Neural progenitor cell (in vitro differentiated cells): Measurements from ENCODE around the gene C7. TPM values are rescaled to one million over a fixed set of nuclear protein-coding genes. Genes with fewer than 3 reads are reported as not detected.
"Not testable (repeated sequence)": the region's sequence is repeated elsewhere in the genome, so short reads cannot be mapped to it uniquely, and the experiment has no call there.

ENCODE experiments used
- DNase-seq: peaks from one replicate; pipeline ENCODE4 v3.0.0-alpha.2; 2016; ENCODE audit warnings: low spot score
- H2AFZ ChIP-seq: fragments of 200-600 bp; sonication (generic); replicated peaks from 2 replicates; pipeline ENCODE4 v1.6.1; 2016; ENCODE audit warnings: antibody characterized with exemption
- H3F3A ChIP-seq: fragments of 200-600 bp; sonication (generic); 2 replicates; pipeline ENCODE4 v1.6.1; 2016; ENCODE audit warnings: antibody characterized with exemption, low read depth
- H3K27ac ChIP-seq: fragments of 200-600 bp; sonication (generic); 2 replicates; pipeline ENCODE4 v1.5.1; 2016; ENCODE audit warnings: mild to moderate bottlenecking
- H3K27me3 ChIP-seq: fragments of 200-600 bp; sonication (generic); 2 replicates; pipeline ENCODE4 v1.6.1; 2016; ENCODE audit warnings: mild to moderate bottlenecking, moderate library complexity
- H3K36me3 ChIP-seq: fragments of 200-600 bp; sonication (generic); 2 replicates; pipeline ENCODE4 v1.5.1; 2016
- H3K4me1 ChIP-seq: fragments of 200-600 bp; sonication (generic); 2 replicates; pipeline ENCODE4 v1.6.1; 2016; ENCODE audit warnings: mixed run types
- H3K4me2 ChIP-seq: fragments of 200-600 bp; sonication (generic); 2 replicates; pipeline ENCODE4 v1.6.1; 2016
- H3K4me3 ChIP-seq: fragments of 200-600 bp; sonication (generic); 2 replicates; pipeline ENCODE4 v1.5.1; 2016
- H3K79me2 ChIP-seq: fragments of 200-600 bp; sonication (generic); 2 replicates; pipeline ENCODE4 v1.6.1; 2016; ENCODE audit warnings: low read depth
- H3K9ac ChIP-seq: fragments of 200-600 bp; sonication (generic); 2 replicates; pipeline ENCODE4 v1.6.1; 2016
- H3K9me3 ChIP-seq: fragments of 200-600 bp; sonication (generic); 2 replicates; pipeline ENCODE4 v1.5.1; 2016; ENCODE audit warnings: low read depth
- H4K20me1 ChIP-seq: fragments of 200-600 bp; sonication (generic); 2 replicates; pipeline ENCODE4 v1.6.1; 2016; ENCODE audit warnings: low read depth
- H3K27ac Mint-ChIP-seq: 3 replicates; pipeline ENCODE4 v1.8.0; 2021; ENCODE audit warnings: mixed read lengths
- H3K27me3 Mint-ChIP-seq: 2 replicates; pipeline ENCODE4 v1.8.0; 2022; ENCODE audit warnings: low read depth, mild to moderate bottlenecking, inconsistent platforms, moderate library complexity, mixed read lengths; ENCODE audit not compliant: insufficient read depth
- H3K36me3 Mint-ChIP-seq: 3 replicates; pipeline ENCODE4 v1.8.0; 2021; ENCODE audit warnings: mixed read lengths
- H3K4me1 Mint-ChIP-seq: 3 replicates; pipeline ENCODE4 v1.8.0; 2021; ENCODE audit warnings: mixed read lengths
- H3K4me3 Mint-ChIP-seq: 3 replicates; pipeline ENCODE4 v1.8.0; 2021; ENCODE audit warnings: mild to moderate bottlenecking, moderate library complexity, mixed read lengths
- H3K9me3 Mint-ChIP-seq: 3 replicates; pipeline ENCODE4 v1.8.0; 2020; ENCODE audit warnings: mixed read lengths
- EZH2 ChIP-seq: fragments of 200-600 bp; sonication (generic); IDR thresholded peaks from 2 replicates; pipeline ENCODE4 v1.6.1; 2017; ENCODE audit warnings: antibody characterized with exemption, mild to moderate bottlenecking, moderate library complexity
- EZH2phosphoT487 ChIP-seq: fragments of 200-600 bp; sonication (generic); IDR thresholded peaks from 2 replicates; pipeline ENCODE4 v1.6.1; 2017; ENCODE audit warnings: antibody characterized with exemption
- small RNA-seq: library from RNA; depleted of rRNA; stranded (forward); fragments of <200 nt; gene quantifications from one replicate; pipeline ENCODE3, GENCODE V24; 2015
- total RNA-seq: library from RNA; depleted of rRNA; stranded (reverse); fragments of >200 nt; gene quantifications from 2 replicates; pipeline ENCODE4 v1.2.3, GENCODE V29; 2015; ENCODE audit warnings: low replicate concordance
- TF ChIP-seq, protein P1 (sequence below): fragments of 200-600 bp; sonication (generic); IDR thresholded peaks from 2 replicates; pipeline ENCODE4 v1.5.1; 2017; ENCODE audit warnings: antibody characterized with exemption, mild to moderate bottlenecking

Gene C7
- total RNA-seq, 1 donor from 2014 or later = not detected

DNA sequence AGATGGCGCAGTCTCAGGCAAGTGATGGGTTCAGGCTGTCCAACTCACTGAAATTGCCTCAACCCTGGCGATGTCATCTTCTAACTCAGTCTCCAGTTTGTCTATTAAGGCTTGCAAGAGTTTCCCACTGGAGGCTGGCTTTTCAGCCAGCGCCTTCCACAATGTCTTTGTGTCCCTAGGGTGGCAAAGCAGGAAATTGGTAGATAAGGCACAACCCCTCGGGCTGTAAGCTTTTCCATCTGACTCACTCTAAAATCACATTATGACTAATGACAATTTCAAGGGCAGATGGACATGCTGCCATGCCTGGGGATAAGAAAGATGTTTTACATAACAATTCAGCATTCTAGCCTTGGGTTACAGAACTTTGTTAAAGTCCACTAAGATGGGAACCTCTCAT, 99.9 kb downstream of the C7 start:
- Mint-ChIP-seq H3K36me3 (no peaks in the 10 kb centered on the region), H3K27ac (no peak overlapping the region), H3K4me3 (no peak overlapping the region), H3K27me3 (no peaks in the 10 kb centered on the region), H3K9me3 (no peaks in the 10 kb centered on the region), H3K4me1 (no peaks in the 10 kb centered on the region)
- no peak for TF ChIP-seq EZH2phosphoT487
- no peak overlapping the region for H3K4me2 ChIP-seq
- H4K20me1 ChIP-seq = no peaks in the 10 kb centered on the region
- H3K9me3 ChIP-seq = no peaks in the 10 kb centered on the region
- DNase-seq = no peak
- no peaks in the 10 kb centered on the region for H3K4me1 ChIP-seq
- H3K27ac ChIP-seq = no peak overlapping the region
- H3K79me2 ChIP-seq = no peaks in the 10 kb centered on the region
- no peak overlapping the region for H3K9ac ChIP-seq
- H3K4me3 ChIP-seq = no peak overlapping the region
- no peaks in the 10 kb centered on the region for H3F3A ChIP-seq
- H3K36me3 ChIP-seq = no peaks in the 10 kb centered on the region
- H3K27me3 ChIP-seq = no peaks in the 10 kb centered on the region
- H2AFZ ChIP-seq = no peak overlapping the region

- no peak overlapping the region for H3K4me2 ChIP-seq
- no peaks in the 10 kb centered on the region for H3K4me1 Mint-ChIP-seq
- H3K27me3 Mint-ChIP-seq = no peaks in the 10 kb centered on the region
- no peaks in the 10 kb centered on the region for H3F3A ChIP-seq
- no peak overlapping the region for H3K4me3 ChIP-seq
- H3K9me3 ChIP-seq = no peaks in the 10 kb centered on the region
- H3K36me3 Mint-ChIP-seq = no peaks in the 10 kb centered on the region
- no peak for DNase-seq
- H3K79me2 ChIP-seq = no peaks in the 10 kb centered on the region
- H3K9ac ChIP-seq = no peak overlapping the region
- H3K27me3 ChIP-seq = no peaks in the 10 kb centered on the region
- H3K27ac ChIP-seq = no peak overlapping the region
- H4K20me1 ChIP-seq = no peaks in the 10 kb centered on the region
- H3K27ac Mint-ChIP-seq = no peak overlapping the region
- TF ChIP-seq EZH2 (no peak), EZH2phosphoT487 (no peak)
- TF ChIP-seq, protein P1, sequence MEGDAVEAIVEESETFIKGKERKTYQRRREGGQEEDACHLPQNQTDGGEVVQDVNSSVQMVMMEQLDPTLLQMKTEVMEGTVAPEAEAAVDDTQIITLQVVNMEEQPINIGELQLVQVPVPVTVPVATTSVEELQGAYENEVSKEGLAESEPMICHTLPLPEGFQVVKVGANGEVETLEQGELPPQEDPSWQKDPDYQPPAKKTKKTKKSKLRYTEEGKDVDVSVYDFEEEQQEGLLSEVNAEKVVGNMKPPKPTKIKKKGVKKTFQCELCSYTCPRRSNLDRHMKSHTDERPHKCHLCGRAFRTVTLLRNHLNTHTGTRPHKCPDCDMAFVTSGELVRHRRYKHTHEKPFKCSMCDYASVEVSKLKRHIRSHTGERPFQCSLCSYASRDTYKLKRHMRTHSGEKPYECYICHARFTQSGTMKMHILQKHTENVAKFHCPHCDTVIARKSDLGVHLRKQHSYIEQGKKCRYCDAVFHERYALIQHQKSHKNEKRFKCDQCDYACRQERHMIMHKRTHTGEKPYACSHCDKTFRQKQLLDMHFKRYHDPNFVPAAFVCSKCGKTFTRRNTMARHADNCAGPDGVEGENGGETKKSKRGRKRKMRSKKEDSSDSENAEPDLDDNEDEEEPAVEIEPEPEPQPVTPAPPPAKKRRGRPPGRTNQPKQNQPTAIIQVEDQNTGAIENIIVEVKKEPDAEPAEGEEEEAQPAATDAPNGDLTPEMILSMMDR = no peak
- no peaks in the 10 kb centered on the region for H3K36me3 ChIP-seq
- no peaks in the 10 kb centered on the region for H3K9me3 Mint-ChIP-seq
- H3K4me1 ChIP-seq = no peaks in the 10 kb centered on the region
- H3K4me3 Mint-ChIP-seq = no peak overlapping the region
- H2AFZ ChIP-seq = no peak overlapping the region
These were observed 101.3 kb downstream of the C7 start for GRCh38 chr5:41010572-41010971.

DNA sequence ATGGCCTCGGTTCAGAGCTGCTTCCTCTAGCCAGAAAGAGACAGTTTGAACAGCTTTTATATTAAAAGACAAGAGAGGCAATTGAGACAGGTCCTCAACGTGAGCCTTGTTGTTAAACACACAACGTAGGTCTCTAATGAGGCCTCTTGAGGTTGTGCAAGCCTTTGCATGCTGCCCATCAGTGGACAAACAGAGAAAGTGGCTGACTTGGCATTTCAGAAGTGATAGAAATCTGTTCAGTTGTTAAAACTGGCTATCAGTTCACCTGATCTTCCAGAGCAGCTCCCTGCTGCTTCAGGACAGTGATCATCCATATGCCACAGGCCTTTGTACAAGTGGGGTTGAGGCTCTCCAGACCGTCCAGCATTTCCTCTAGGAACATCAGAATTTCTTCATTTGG, 103.0 kb downstream of the C7 start:
- Histone ChIP-seq H3K27ac (no peak overlapping the region), H3F3A (no peaks in the 10 kb centered on the region), H2AFZ (no peak overlapping the region), H4K20me1 (no peaks in the 10 kb centered on the region), H3K27me3 (no peaks in the 10 kb centered on the region), H3K4me3 (no peak overlapping the region), H3K9ac (no peak overlapping the region), H3K79me2 (no peaks in the 10 kb centered on the region), H3K4me1 (no peaks in the 10 kb centered on the region), H3K9me3 (no peaks in the 10 kb centered on the region), H3K36me3 (no peaks in the 10 kb centered on the region), H3K4me2 (no peak overlapping the region)
- Mint-ChIP-seq H3K4me3 (no peak overlapping the region), H3K9me3 (no peaks in the 10 kb centered on the region), H3K36me3 (no peaks in the 10 kb centered on the region), H3K27ac (no peak overlapping the region), H3K4me1 (no peaks in the 10 kb centered on the region), H3K27me3 (no peaks in the 10 kb centered on the region)
- DNase-seq = no peak
- TF ChIP-seq EZH2phosphoT487 = no peak
- no peak for TF ChIP-seq EZH2
- TF ChIP-seq, protein P1 = no peak

- H3K4me1 ChIP-seq, H3K27ac ChIP-seq, H3K4me1 Mint-ChIP-seq, H3K36me3 Mint-ChIP-seq, H3K9me3 ChIP-seq, H3K9ac ChIP-seq, H3K4me2 ChIP-seq, H3K27me3 ChIP-seq, DNase-seq, H3K4me3 ChIP-seq, H3K9me3 Mint-ChIP-seq, H3K4me3 Mint-ChIP-seq, H3K79me2 ChIP-seq, H3K36me3 ChIP-seq, H2AFZ ChIP-seq, H3K27me3 Mint-ChIP-seq, H3K27ac Mint-ChIP-seq, H4K20me1 ChIP-seq, H3F3A ChIP-seq: not testable (repeated sequence)
These were observed 113.3 kb downstream of the C7 start for GRCh38 chr5:41022600-41022999.

Small RNA genes within 50 kb of the gene (small RNA-seq; reads per million reads assigned to genes)
- gene AC114967.1 (not detected), gene RNU7-161P (not detected)

Other genes starting within 250 kb of the C7 start
- gene PTGER4, start 229.6 kb upstream of the C7 start, total RNA-seq = 0.65 TPM in 1 of 2 replicates, not detected in the other
- gene TTC33, start 153.5 kb upstream of the C7 start, total RNA-seq = 30.9 and 52.5 TPM in 2 replicates
- gene PRKAA1, start 111.1 kb upstream of the C7 start, total RNA-seq = 35.5 and 58.5 TPM in 2 replicates
- gene RPL37, start 74.3 kb upstream of the C7 start, total RNA-seq = 96.9 and 235 TPM in 2 replicates
- 0.09 TPM in 1 of 2 replicates, not detected in the other for gene CARD6, start 68.1 kb upstream of the C7 start, total RNA-seq
- gene MROH2B, start 161.8 kb downstream of the C7 start, total RNA-seq = not detected in 2 replicates